ENCODE measurements around the gene CALB2. TPM values are rescaled to one million over a fixed set of nuclear protein-coding genes. Genes with fewer than 3 reads are reported as not detected.
A peak's percentile ranks its signal among the peaks of the same experiment; 100 is the strongest.

The CALB2 gene
- total RNA-seq, 2 experiments from 2014 or later, result not detected

DNA sequence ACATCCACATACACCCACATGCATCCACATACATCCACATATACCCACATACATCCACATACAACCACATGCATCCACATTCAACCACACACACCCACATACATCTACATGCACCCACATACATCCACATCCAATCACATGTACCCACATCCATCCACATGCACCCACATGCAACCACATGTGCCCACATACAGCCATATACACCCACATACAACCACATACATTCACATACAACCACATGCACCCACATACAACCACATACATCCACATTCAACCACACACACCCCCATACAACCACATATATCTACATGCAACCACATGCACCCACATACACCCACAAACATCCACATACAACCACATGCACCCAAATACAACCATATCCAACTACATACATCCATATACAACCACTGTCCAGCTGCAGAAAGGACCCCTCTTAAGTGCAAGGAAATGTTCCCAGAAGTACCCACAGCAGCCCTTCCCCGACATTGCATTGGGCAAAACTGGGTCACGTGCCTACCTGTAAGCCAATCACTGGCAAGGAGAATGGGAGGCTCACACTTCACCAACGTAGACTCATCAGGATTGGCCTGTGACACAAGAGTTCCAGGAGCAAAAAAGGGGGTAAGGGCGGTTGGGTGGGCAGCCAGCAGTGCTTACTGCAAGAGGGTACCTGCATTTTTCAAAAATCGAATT lies 18.1 kb downstream of the CALB2 start:
- Mint-ChIP-seq H3K36me3 (ENCODE audit: low read depth) (no peaks in the 10 kb centered on the region), H3K27ac (no peak overlapping the region), H3K27me3 (ENCODE audit: low read depth) (peaks cover 20% of the 10 kb centered on the region), H3K9me3 (no peaks in the 10 kb centered on the region), H3K4me1 (ENCODE audit: low read depth) (no peaks in the 10 kb centered on the region), H3K4me3 (no peak overlapping the region)
- DNase-seq, result no peak
- intact Hi-C loops (cut with micrococcal nuclease), result no loop called here
- CTCF ChIA-PET, result no interaction called here

- CTCF ChIA-PET, result interaction anchor here (0.6 kb wide), 1 partner anchor 67 kb away, joined by 3 read pairs; no protein-coding TSS in a partner anchor
- Mint-ChIP-seq H3K4me1 (ENCODE audit: low read depth) (no peaks in the 10 kb centered on the region), H3K9me3 (no peaks in the 10 kb centered on the region), H3K36me3 (ENCODE audit: low read depth) (no peaks in the 10 kb centered on the region), H3K27me3 (ENCODE audit: low read depth) (peaks cover 15% of the 10 kb centered on the region), H3K4me3 (no peak overlapping the region), H3K27ac (no peak overlapping the region)
- DNase-seq, result no peak
- intact Hi-C loops (cut with micrococcal nuclease), result no loop called here
Measured at GRCh38 chr16:71379711-71380110, 21.2 kb downstream of the CALB2 start.

- Mint-ChIP-seq H3K27me3 (ENCODE audit: low read depth) (peaks cover 17% of the 10 kb centered on the region), H3K9me3 (no peaks in the 10 kb centered on the region), H3K36me3 (ENCODE audit: low read depth) (no peaks in the 10 kb centered on the region), H3K4me3 (no peak overlapping the region), H3K4me1 (ENCODE audit: low read depth) (no peaks in the 10 kb centered on the region), H3K27ac (no peak overlapping the region)
- intact Hi-C loops (cut with micrococcal nuclease), result no loop called here
- CTCF ChIA-PET, result no interaction called here
- no peak for DNase-seq
Measured at GRCh38 chr16:71380831-71381230, 22.3 kb downstream of the CALB2 start.

- CTCF ChIA-PET, result interaction anchor here (0.7 to 1.4 kb wide), 2 partner anchors 21 to 30 kb away, joined by 3 to 4 read pairs; no protein-coding TSS in a partner anchor
- Mint-ChIP-seq H3K4me1 (ENCODE audit: low read depth) (peaks cover 3% of the 10 kb centered on the region), H3K36me3 (ENCODE audit: low read depth) (no peaks in the 10 kb centered on the region), H3K9me3 (no peaks in the 10 kb centered on the region), H3K27me3 (ENCODE audit: low read depth) (peaks cover 16% of the 10 kb centered on the region), H3K4me3 (no peak overlapping the region), H3K27ac (no peak overlapping the region)
- intact Hi-C loops (cut with micrococcal nuclease), result no loop called here
- peak; percentile 14 for DNase-seq
Measured at GRCh38 chr16:71383054-71383773, 24.7 kb downstream of the CALB2 start.

DNA sequence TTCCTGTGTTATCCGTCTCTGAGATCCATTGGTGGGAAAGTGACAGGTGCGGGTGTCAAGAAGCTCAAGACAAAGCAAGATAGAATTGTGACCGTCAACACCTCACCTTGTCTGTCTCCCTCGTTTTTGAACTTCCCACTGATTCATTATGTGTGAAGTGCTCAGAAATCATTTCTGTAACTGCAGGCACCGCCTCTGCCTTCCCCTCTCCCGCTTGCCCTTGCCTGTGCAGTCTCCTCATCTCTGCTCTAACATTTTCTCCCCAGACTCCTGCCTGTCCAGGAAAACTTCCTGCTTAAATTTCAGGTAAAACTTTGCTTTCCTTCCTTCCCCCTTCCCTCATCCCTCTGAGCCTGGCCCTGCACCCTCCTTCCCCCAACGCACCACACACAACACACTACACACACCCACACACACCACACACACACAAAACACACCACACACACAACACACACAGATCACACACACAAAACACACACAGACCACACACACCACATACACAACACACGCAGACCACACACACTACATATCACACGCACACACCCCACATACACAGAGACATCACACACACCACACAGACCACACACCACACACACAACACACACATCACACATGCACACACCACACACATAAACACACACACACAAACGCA lies 25.7 kb downstream of the CALB2 start:
- no peak overlapping the region for H3K4me3 Mint-ChIP-seq
- no peak overlapping the region for H3K27ac Mint-ChIP-seq
- H3K36me3 Mint-ChIP-seq (ENCODE audit: low read depth), result no peaks in the 10 kb centered on the region
- DNase-seq, result no peak
- H3K9me3 Mint-ChIP-seq, result no peaks in the 10 kb centered on the region
- peaks cover 3% of the 10 kb centered on the region for H3K4me1 Mint-ChIP-seq (ENCODE audit: low read depth)
- peaks cover 16% of the 10 kb centered on the region for H3K27me3 Mint-ChIP-seq (ENCODE audit: low read depth)
- intact Hi-C loops (cut with micrococcal nuclease), result no loop called here
- CTCF ChIA-PET, result interaction anchor here (0.7 to 1.4 kb wide), 2 partner anchors 20 to 29 kb away, joined by 3 to 4 read pairs; no protein-coding TSS in a partner anchor

- DNase-seq, result no peak
- Mint-ChIP-seq H3K27ac (no peak overlapping the region), H3K36me3 (ENCODE audit: low read depth) (no peaks in the 10 kb centered on the region), H3K4me1 (ENCODE audit: low read depth) (peaks cover 3% of the 10 kb centered on the region), H3K27me3 (ENCODE audit: low read depth) (peaks cover 15% of the 10 kb centered on the region), H3K4me3 (no peak overlapping the region), H3K9me3 (no peaks in the 10 kb centered on the region)
- CTCF ChIA-PET, result interaction anchor here (0.9 to 1.1 kb wide), 2 partner anchors 26 to 112 kb away, joined by 4 to 5 read pairs; no protein-coding TSS in a partner anchor
- intact Hi-C loops (cut with micrococcal nuclease), result no loop called here
Measured at GRCh38 chr16:71387045-71387871, 28.7 kb downstream of the CALB2 start.

GRCh38 chr16:71389330-71389729 lies 30.8 kb downstream of the CALB2 start:
- CTCF ChIA-PET, result interaction anchor here (1.0 to 1.8 kb wide), 2 partner anchors 22 to 30 kb away, joined by 3 read pairs; no protein-coding TSS in a partner anchor
- no peaks in the 10 kb centered on the region for H3K36me3 Mint-ChIP-seq (ENCODE audit: low read depth)
- H3K4me1 Mint-ChIP-seq (ENCODE audit: low read depth), result peaks cover 3% of the 10 kb centered on the region
- no peaks in the 10 kb centered on the region for H3K9me3 Mint-ChIP-seq
- H3K4me3 Mint-ChIP-seq, result no peak overlapping the region
- H3K27ac Mint-ChIP-seq, result no peak overlapping the region
- intact Hi-C loops (cut with micrococcal nuclease), result no loop called here
- no peak for DNase-seq
- H3K27me3 Mint-ChIP-seq (ENCODE audit: low read depth), result peaks cover 15% of the 10 kb centered on the region

GRCh38 chr16:71396594-71396993 lies 38.1 kb downstream of the CALB2 start:
- H3K4me3 Mint-ChIP-seq, result no peak overlapping the region
- CTCF ChIA-PET, result no interaction called here
- no peaks in the 10 kb centered on the region for H3K4me1 Mint-ChIP-seq (ENCODE audit: low read depth)
- no peak overlapping the region for H3K27ac Mint-ChIP-seq
- no peaks in the 10 kb centered on the region for H3K9me3 Mint-ChIP-seq
- no peak for DNase-seq
- no peaks in the 10 kb centered on the region for H3K27me3 Mint-ChIP-seq (ENCODE audit: low read depth)
- intact Hi-C loops (cut with micrococcal nuclease), result no loop called here
- no peaks in the 10 kb centered on the region for H3K36me3 Mint-ChIP-seq (ENCODE audit: low read depth)

- intact Hi-C loops (cut with micrococcal nuclease), result no loop called here
- DNase-seq, result no peak
- CTCF ChIA-PET, result interaction anchor here (0.5 kb wide), 1 partner anchor 13 kb away, joined by 3 read pairs; no protein-coding TSS in a partner anchor
- Mint-ChIP-seq H3K27me3 (ENCODE audit: low read depth) (peaks cover 2% of the 10 kb centered on the region), H3K36me3 (ENCODE audit: low read depth) (no peaks in the 10 kb centered on the region), H3K27ac (no peak overlapping the region), H3K4me1 (ENCODE audit: low read depth) (no peaks in the 10 kb centered on the region), H3K9me3 (peaks cover 7% of the 10 kb centered on the region), H3K4me3 (no peak overlapping the region)
Measured at GRCh38 chr16:71399801-71400563, 41.5 kb downstream of the CALB2 start.

DNA sequence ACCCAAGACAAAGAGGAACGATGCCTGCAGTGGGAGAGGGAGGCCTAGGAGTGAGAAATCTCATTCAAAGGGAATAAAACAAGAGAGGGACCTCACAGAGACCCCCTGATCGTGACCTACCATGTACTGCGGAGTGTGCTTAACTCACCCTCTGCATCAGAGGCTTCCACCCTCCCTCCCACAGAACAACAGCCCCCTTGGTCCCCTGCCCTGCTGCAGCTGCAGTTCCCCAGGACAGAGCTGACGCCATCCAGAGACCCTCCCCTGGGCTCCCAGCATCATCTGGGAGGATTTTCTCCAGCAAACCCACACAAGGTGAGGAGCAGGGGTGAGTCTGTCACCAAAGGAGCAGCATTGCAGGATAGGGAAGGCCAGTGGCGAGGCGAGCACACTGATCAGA lies 43.5 kb downstream of the CALB2 start:
- no peak for DNase-seq
- Mint-ChIP-seq H3K4me1 (ENCODE audit: low read depth) (no peaks in the 10 kb centered on the region), H3K27me3 (ENCODE audit: low read depth) (peaks cover 5% of the 10 kb centered on the region), H3K9me3 (peaks cover 7% of the 10 kb centered on the region), H3K4me3 (no peak overlapping the region), H3K27ac (no peak overlapping the region), H3K36me3 (ENCODE audit: low read depth) (no peaks in the 10 kb centered on the region)
- intact Hi-C loops (cut with micrococcal nuclease), result no loop called here
- CTCF ChIA-PET, result no interaction called here

- no peak for DNase-seq
- CTCF ChIA-PET, result no interaction called here
- Mint-ChIP-seq H3K4me3 (no peak overlapping the region), H3K36me3 (ENCODE audit: low read depth) (no peaks in the 10 kb centered on the region), H3K27ac (no peak overlapping the region), H3K9me3 (peaks cover 7% of the 10 kb centered on the region), H3K4me1 (ENCODE audit: low read depth) (no peaks in the 10 kb centered on the region), H3K27me3 (ENCODE audit: low read depth) (peaks cover 5% of the 10 kb centered on the region)
- intact Hi-C loops (cut with micrococcal nuclease), result no loop called here
Measured at GRCh38 chr16:71402674-71403073, 44.2 kb downstream of the CALB2 start.

Data from activated naive CD4-positive, alpha-beta T cell treated with anti-CD3 and anti-CD28 coated beads for 36 hours (primary cell).